Fibroblast of mammary gland (primary cell): Measurements from ENCODE around the gene STK11IP.
A peak's percentile ranks its signal among the peaks of the same experiment; 100 is the strongest.

Experiments used
- DNase-seq: peaks from one replicate; pipeline ENCODE4 v3.0.0-alpha.2; 2010; ENCODE audit warnings: low read depth
- H3K4me3 ChIP-seq: 2 replicates; pipeline ENCODE4 v1.5.1; 2011; ENCODE audit warnings: low read depth, mild to moderate bottlenecking, low read length, moderate library complexity; ENCODE audit not compliant: control insufficient read depth
- CTCF ChIP-seq: conservative IDR thresholded peaks from 2 replicates; pipeline ENCODE4 v1.5.1; 2011; ENCODE audit warnings: low read depth, low read length, inconsistent platforms; ENCODE audit not compliant: control insufficient read depth, insufficient read depth

STK11IP gene

DNA sequence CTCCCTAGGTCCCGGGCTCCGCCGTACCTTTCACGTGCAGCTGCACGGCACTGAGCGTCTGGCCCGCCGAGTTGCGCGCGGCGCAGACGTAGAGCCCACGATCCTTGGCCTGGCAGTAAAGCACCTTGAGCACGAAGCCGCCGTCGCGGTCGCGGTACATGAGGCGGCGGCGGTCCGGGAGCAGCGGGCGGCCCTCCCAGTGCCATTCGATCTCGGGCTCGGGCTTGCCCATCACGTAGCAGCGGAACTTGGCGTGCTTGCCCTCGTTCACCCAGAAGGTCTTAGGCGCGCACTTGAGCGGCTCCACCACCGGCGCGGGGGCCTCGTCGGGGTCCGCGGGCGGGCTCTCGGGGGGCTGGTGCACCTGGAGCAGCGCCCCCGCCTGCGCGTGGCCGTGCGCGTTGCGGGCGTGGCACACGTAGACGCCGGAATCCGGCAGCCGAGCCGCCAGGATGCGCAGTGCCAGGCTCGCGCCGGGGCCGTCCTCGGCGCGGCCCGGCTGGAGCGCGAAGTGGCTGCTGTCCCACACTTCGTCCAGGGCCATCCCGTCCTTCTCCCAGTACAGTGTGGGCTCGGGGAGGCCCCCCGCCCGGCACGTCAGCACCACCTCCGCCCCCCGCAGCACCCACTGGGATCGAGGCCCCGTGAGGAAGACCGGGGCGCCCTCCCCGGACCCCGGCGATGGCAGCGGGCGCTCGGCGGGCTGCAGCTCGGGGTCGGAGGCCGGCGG is 27.3 kb upstream of the STK11IP start:
- peak; percentile 14 for DNase-seq
- H3K4me3 ChIP-seq, result peak overlapping the region; percentile 53
- TF ChIP-seq CTCF, result no peak

GRCh38 chr2:219570924-219571310 is 26.7 kb upstream of the STK11IP start:
- TF ChIP-seq CTCF, result no peak
- H3K4me3 ChIP-seq, result peak overlapping the region; percentile 53
- DNase-seq, result no peak

DNA sequence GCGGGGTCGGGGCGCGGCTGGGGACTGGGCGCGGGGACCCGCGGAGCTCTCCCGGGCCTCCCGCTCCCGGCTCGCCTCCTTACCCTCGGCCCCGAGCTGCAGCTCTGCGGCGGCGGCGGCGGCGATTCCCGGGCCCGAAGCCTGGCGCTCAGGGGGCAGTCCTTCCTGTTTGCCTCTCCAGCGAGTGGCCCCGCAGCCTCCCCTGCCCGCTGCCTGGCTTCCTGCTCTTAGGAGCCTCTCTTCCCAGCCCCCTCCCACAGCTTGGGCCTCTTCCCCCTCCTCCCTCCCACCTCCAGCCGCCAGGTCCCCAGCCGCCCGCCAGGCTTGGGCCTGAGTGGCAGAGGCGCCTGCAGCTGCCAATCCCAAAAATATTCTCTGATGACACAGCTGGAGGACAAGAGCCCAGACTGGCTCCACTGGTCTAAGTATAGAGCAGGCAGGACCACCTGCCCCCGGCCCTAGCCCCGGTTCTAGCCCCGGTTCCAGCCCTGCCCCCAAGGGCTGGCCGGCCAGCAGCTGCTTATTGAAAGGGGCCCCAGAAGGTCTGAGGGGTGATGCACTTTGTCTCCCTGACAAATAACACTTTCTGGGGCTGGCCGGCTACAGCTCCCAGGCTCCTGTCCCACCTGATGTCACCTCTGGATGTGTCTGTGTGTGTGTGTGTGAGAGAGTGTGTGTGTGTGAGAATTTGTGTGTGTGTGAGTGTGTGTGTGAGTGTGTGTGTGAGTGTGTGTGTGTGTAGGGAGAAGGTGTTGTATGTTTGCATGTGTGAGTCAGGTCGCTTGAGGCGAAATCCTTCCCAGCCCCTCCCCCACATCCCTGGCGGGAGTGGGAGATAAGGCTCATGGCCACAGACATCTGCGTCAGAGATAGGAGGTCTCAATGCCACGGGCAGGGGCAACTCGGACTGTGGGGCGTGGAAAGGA is 26.1 kb upstream of the STK11IP start, which contains the start of gene OBSL1:
Gene OBSL1 (minus strand): TSS at position 229 of the 926 bp plus-strand sequence. CDS start 307 bp downstream, outside the sequence.
- TF ChIP-seq CTCF, result no peak
- peak; percentile 51 for DNase-seq
- H3K4me3 ChIP-seq, result peak within 1 kb of the TSS; percentile 53

- peak within 1 kb of the TSS; percentile 53 for H3K4me3 ChIP-seq
- no peak for DNase-seq
- TF ChIP-seq CTCF, result no peak
These were observed 25.2 kb upstream of the STK11IP start, which contains the start of gene INHA for GRCh38 chr2:219572237-219573001. TSS of gene INHA (plus strand) at chr2:219572310. CDS start at chr2:219572375, 65 bp downstream.

GRCh38 chr2:219573166-219573565 is 24.5 kb upstream of the STK11IP start:
- no peak for DNase-seq
- TF ChIP-seq CTCF, result no peak
- H3K4me3 ChIP-seq, result no peak overlapping the region
